ENCODE results near the gene SLX4IP. TPM values are rescaled to one million over a fixed set of nuclear protein-coding genes. Genes with fewer than 3 reads are reported as not detected.

Gene SLX4IP
- total and polyA plus RNA-seq, 2 of the 13 experiments (the other 11 are each of a cell fraction or from before 2014, with no cell fraction given), result 3.6 to 7.3 TPM

- CTCF ChIA-PET (ENCODE audit: low intra/inter-chr PET ratio, low total read pairs), result no interaction called here
- H3K4me1 ChIP-seq (ENCODE audit: insufficient read depth, low read length), result peaks cover 16% of the 10 kb centered on the region
- TF ChIP-seq NFRKB (IDR thresholded peaks at IDR 0.05) (no peak), SRSF4 (IDR thresholded peaks at IDR 0.05; ENCODE audit: low read depth, low read length, poor library complexity, severe bottlenecking) (no peak), PBX2 (CRISPR knock-in tag; IDR thresholded peaks at IDR 0.05) (no peak), LCORL (IDR thresholded peaks at IDR 0.05) (no peak), LCORL (CRISPR knock-in tag; IDR thresholded peaks at IDR 0.05) (no peak), ZBTB46 (CRISPR knock-in tag; IDR thresholded peaks at IDR 0.05; ENCODE audit: borderline replicate concordance) (no peak), TBX3 (IDR thresholded peaks at IDR 0.05; ENCODE audit: borderline replicate concordance) (no peak), FOXA1 (IDR thresholded peaks at IDR 0.05) (no peak), FOXA1 (CRISPR knock-in tag; IDR thresholded peaks at IDR 0.05) (no peak)
- H3K36me3 ChIP-seq (replicated peaks in 1 of 2; ENCODE audit: control insufficient read depth in 1 of 2, insufficient read depth in 2 of 2, low read length in 2 of 2), result no peaks in the 10 kb centered on the region; a peak in 1 of 5 replicates
- H3K4me3 ChIP-seq (replicated peaks in 1 of 3; ENCODE audit: insufficient read depth in 1 of 3, low read depth in 2 of 3, low read length in 3 of 3), result no peak overlapping the region
- FAIRE-seq (no peak), DNase-seq (ENCODE audit: low spot score) (no peak), ATAC-seq (no peak)
- H3K4me2 ChIP-seq (ENCODE audit: low read depth, low read length), result no peak overlapping the region
- H4K20me1 ChIP-seq (ENCODE audit: insufficient read depth, low read length), result no peaks in the 10 kb centered on the region
- H3K9ac ChIP-seq (ENCODE audit: insufficient read depth, low read depth, low read length), result no peak overlapping the region
- WGBS (ENCODE audit: low lambda C conversion rate), result over 99% methylated on average over 7 of the region's 7 CpGs
- intact Hi-C loops (cut with micrococcal nuclease; ENCODE audit: unreplicated experiment), result no loop called here
- POLR2A ChIA-PET, result interaction anchor here (2.4 kb wide), 1 partner anchor 70 kb away, joined by 10 read pairs; the partner anchor contains the start of genes MKKS and SLX4IP
- no TSS peak for BruUV-seq (replicated peaks)
- no peaks in the 10 kb centered on the region for H3K79me2 ChIP-seq (ENCODE audit: insufficient read depth, low read length)
- H3K27me3 ChIP-seq (ENCODE audit: control insufficient read depth in 1 of 2, insufficient read depth in 2 of 2, low read length in 2 of 2), result no peaks in the 10 kb centered on the region
- H3K9me3 ChIP-seq (ENCODE audit: low read length), result no peaks in the 10 kb centered on the region
- H3K27ac ChIP-seq (ENCODE audit: extremely low read length, insufficient read depth, low read length), result no peak overlapping the region
- in situ Hi-C loops (cut with HindIII; ENCODE audit: extremely low pct_ligation_motif_present, low pct_unique_long_range_greater_than_20kb), result no loop called here
- no peak overlapping the region for H2AFZ ChIP-seq (ENCODE audit: low read length)
Measured at GRCh38 chr20:10504608-10504993, 69.5 kb downstream of the SLX4IP start.
